Ishikawa (cell line): ENCODE data around the gene USP37.

Experiments
- RAD21 ChIP-seq: IDR thresholded peaks from 2 replicates; pipeline ENCODE4 v1.6.1; 2012; ENCODE audit warnings: low read depth
- REST ChIP-seq: IDR thresholded peaks from 2 replicates; pipeline ENCODE4 v1.6.1; 2012; ENCODE audit warnings: low read depth, mild to moderate bottlenecking
- TAF1 ChIP-seq: IDR thresholded peaks from 2 replicates; pipeline ENCODE4 v1.6.1; 2012; ENCODE audit warnings: low read depth, mild to moderate bottlenecking
- TCF12 ChIP-seq: IDR thresholded peaks from 2 replicates; pipeline ENCODE4 v1.6.1; 2012; ENCODE audit warnings: low read depth
- YY1 ChIP-seq: IDR thresholded peaks from 2 replicates; pipeline ENCODE4 v1.6.1; 2012; ENCODE audit warnings: low read depth
- TF ChIP-seq, protein P1 (sequence below): IDR thresholded peaks from 2 replicates; pipeline ENCODE4 v1.6.1; 2012
- TF ChIP-seq, protein P2 (sequence below): IDR thresholded peaks from 2 replicates; pipeline ENCODE4 v1.6.1; 2012

- TF ChIP-seq, protein P1, sequence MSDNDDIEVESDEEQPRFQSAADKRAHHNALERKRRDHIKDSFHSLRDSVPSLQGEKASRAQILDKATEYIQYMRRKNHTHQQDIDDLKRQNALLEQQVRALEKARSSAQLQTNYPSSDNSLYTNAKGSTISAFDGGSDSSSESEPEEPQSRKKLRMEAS: no peak
- TF ChIP-seq, protein P2, sequence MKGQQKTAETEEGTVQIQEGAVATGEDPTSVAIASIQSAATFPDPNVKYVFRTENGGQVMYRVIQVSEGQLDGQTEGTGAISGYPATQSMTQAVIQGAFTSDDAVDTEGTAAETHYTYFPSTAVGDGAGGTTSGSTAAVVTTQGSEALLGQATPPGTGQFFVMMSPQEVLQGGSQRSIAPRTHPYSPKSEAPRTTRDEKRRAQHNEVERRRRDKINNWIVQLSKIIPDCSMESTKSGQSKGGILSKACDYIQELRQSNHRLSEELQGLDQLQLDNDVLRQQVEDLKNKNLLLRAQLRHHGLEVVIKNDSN: no peak
- no peak for TF ChIP-seq YY1
- no peak for TF ChIP-seq REST
- TF ChIP-seq TAF1: no peak
- TF ChIP-seq TCF12: no peak
- no peak for TF ChIP-seq RAD21
Observed at GRCh38 chr2:218529990-218530389, 38.2 kb downstream of the USP37 start.
